ENCODE results near the gene ABCA13.

Gene ABCA13

DNA sequence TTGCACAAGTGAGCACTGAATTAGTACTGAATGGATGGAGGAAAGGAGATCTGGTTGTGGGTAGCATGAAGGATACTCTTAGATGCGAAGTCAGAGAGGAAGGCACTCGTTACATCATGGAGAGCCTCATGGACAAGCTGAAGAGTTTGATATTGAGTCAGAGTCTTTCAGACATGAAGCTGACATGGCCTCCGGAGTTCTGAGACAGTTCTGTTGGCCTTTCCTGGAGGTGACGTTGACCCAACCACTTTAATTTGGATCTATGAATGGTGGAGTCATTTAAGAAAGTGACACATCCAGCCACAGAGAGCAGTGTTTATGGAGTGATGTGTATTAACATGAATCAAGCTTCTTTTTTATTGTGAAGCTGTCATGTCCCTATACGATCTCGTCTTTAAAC lies 466.8 kb downstream of the ABCA13 start:
- CTCF ChIA-PET: no interaction called here
- DNase-seq (ENCODE audit: low read depth, low spot score): no peak
- POLR2A ChIA-PET: no interaction called here
- H3K4me3 ChIP-seq (ENCODE audit: low read depth, low read length): no peak overlapping the region
- TF ChIP-seq, protein P1, sequence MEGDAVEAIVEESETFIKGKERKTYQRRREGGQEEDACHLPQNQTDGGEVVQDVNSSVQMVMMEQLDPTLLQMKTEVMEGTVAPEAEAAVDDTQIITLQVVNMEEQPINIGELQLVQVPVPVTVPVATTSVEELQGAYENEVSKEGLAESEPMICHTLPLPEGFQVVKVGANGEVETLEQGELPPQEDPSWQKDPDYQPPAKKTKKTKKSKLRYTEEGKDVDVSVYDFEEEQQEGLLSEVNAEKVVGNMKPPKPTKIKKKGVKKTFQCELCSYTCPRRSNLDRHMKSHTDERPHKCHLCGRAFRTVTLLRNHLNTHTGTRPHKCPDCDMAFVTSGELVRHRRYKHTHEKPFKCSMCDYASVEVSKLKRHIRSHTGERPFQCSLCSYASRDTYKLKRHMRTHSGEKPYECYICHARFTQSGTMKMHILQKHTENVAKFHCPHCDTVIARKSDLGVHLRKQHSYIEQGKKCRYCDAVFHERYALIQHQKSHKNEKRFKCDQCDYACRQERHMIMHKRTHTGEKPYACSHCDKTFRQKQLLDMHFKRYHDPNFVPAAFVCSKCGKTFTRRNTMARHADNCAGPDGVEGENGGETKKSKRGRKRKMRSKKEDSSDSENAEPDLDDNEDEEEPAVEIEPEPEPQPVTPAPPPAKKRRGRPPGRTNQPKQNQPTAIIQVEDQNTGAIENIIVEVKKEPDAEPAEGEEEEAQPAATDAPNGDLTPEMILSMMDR (IDR thresholded peaks at IDR 0.05; ENCODE audit: insufficient read depth, low read length, missing control alignments): no peak

DNA sequence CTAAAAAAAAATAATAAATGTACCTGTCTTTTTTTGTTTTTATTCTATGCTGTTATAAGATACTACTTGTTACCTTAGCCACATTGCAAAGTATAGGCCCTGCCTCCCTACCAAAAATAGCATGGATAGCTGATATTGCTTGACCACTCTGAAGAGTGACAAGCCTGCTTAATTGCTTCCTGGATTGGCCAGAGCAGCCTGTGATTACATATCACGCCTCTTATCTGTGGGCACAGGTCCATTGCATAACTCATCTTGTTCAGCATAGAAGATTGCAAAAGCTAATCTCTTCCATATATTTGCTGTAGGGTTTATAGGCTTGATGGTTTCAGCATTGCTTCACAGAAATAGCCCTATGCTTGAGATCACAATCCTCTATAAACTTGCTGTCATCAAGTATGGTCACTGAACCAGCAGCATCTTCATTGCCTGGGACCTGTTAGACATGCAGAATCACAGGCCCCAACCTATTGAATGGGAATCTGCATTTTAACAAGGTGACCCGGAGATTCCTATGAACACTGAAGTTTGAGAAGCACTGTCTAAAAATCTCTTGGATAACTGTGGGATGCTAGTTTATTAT lies 472.3 kb downstream of the ABCA13 start:
- no peak for DNase-seq (ENCODE audit: low read depth, low spot score)

DNA sequence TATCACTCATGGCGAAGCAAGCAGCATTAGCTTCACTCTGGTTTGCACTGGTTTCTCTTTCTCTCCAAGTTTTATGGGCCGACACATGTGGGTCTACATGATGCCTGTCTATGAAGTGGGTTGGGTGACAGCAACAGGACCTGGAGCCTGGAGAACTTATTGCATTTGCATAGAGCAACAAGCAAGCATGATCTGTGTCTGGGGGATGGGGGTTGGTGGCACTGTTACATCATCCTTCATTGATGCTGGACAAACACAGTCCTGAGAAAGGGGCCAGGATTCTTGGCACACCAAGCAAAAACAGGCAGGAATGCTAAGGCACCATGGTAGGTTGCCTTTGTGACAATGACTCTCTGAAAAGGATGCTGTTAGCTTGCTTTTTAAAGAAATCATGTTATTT lies 486.9 kb downstream of the ABCA13 start:
- no peak overlapping the region for H3K4me3 ChIP-seq (ENCODE audit: low read depth, low read length)
- POLR2A ChIA-PET: no interaction called here
- DNase-seq (ENCODE audit: low read depth, low spot score): no peak
- TF ChIP-seq, protein P1 (IDR thresholded peaks at IDR 0.05; ENCODE audit: insufficient read depth, low read length, missing control alignments): no peak
- CTCF ChIA-PET: no interaction called here

More for the DNA sequence above, 472.3 kb downstream of the ABCA13 start:
- ChIA-PET POLR2A (no interaction called here), CTCF (no interaction called here)
- no peak overlapping the region for H3K4me3 ChIP-seq (ENCODE audit: low read depth, low read length)
- TF ChIP-seq, protein P1 (IDR thresholded peaks at IDR 0.05; ENCODE audit: insufficient read depth, low read length, missing control alignments): no peak

DNA sequence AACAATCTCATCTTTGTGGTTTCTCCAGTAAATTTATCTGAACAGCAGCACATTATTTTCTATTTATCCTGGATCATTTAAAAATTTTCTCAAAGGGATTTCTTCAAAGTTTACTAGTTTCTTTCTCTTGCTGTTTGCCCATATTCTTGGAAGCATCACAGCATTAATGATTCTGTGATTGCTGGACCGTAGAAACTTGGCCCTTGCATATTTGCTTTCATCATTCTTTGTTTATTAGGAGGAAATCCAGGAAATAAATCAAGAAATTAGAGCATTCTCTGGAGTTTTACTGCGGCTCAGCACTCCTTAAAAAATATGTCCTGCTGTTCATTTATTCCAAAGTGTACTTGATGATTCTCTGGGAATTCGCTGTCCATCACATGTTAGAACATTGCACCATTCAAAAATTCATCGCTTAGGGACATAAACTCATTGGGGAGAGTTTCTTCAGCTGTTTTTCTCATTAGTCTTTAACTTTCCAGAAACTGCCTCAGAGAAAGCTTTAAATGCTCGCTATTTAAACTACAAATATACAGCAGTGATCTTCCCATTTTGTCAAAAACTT lies 489.1 kb downstream of the ABCA13 start:
- POLR2A ChIA-PET: no interaction called here
- no peak overlapping the region for H3K4me3 ChIP-seq (ENCODE audit: low read depth, low read length)
- CTCF ChIA-PET: no interaction called here
- no peak for DNase-seq (ENCODE audit: low read depth, low spot score)
- TF ChIP-seq, protein P1 (IDR thresholded peaks at IDR 0.05; ENCODE audit: insufficient read depth, low read length, missing control alignments): no peak

DNA sequence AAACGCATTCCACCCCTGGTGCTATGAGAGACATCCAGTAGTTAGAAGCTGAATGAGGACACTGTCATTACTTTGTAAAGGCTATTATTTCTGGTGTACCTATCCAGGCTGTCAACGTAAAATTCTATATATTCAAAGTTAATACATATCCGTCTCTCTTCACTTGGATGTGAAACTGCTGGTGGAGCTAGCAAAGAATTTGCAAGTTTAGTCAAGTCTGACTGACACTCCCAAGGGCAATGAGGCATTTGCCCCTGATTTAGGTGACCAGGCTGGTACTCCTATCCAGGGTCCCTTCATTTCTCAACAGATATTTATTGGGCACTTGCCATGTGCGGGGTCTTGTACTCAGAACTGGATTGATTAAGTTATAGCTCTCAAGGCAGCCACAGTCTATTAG lies 493.0 kb downstream of the ABCA13 start:
- ChIA-PET POLR2A (no interaction called here), CTCF (no interaction called here)
- no peak for DNase-seq (ENCODE audit: low read depth, low spot score)
- H3K4me3 ChIP-seq (ENCODE audit: low read depth, low read length): no peak overlapping the region
- TF ChIP-seq, protein P1 (IDR thresholded peaks at IDR 0.05; ENCODE audit: insufficient read depth, low read length, missing control alignments): no peak

DNA sequence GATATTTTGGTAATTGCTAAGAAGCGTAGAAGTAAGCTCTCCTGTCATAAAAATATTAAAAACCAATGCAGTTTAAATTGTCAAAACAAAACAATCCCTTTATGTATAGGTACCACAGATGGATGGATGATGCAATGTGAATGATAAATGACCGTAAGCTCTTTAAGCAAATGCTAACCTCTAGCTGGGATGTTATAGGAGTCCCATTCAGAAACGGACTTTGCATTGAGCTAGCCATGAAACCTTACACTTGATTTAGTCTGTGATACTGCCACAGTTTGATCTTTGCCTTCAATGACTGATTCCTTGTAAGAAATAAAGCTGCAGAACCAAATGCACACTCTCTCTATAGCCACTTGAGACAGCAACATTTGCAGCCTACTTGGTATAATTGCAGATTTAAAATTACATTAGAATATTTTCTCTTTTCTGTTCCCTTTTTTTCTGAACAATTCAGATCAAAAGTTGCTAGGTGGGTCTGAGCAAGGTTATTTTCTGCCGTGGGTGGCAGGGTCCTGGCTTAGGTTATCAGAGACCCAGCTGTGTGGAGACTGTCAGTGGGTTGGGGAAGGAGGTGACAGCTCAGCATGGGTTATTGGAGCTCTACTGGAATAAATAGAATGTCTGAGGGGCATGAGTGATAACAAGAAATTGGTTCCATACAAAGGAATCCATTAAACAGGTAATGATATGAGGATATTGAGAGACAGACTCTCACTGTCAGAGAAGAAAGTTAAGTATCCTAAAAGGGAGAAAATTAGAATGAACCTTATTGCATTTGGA lies 494.3 kb downstream of the ABCA13 start:
- DNase-seq (ENCODE audit: low read depth, low spot score): no peak
- ChIA-PET POLR2A (no interaction called here), CTCF (no interaction called here)
- H3K4me3 ChIP-seq (ENCODE audit: low read depth, low read length): no peak overlapping the region
- TF ChIP-seq, protein P1 (IDR thresholded peaks at IDR 0.05; ENCODE audit: insufficient read depth, low read length, missing control alignments): no peak
